ENCODE results near the gene OSBPL10.

GRCh38 chr3:31721676-31722075 lies 259.4 kb downstream of the OSBPL10 start:
- TF ChIP-seq POLR2AphosphoS5 (IDR thresholded peaks at IDR 0.05) (no peak), CTCF (IDR thresholded peaks at IDR 0.05) (no peak)
